ENCODE measurements around the gene DAAM1.

DAAM1 gene

DNA sequence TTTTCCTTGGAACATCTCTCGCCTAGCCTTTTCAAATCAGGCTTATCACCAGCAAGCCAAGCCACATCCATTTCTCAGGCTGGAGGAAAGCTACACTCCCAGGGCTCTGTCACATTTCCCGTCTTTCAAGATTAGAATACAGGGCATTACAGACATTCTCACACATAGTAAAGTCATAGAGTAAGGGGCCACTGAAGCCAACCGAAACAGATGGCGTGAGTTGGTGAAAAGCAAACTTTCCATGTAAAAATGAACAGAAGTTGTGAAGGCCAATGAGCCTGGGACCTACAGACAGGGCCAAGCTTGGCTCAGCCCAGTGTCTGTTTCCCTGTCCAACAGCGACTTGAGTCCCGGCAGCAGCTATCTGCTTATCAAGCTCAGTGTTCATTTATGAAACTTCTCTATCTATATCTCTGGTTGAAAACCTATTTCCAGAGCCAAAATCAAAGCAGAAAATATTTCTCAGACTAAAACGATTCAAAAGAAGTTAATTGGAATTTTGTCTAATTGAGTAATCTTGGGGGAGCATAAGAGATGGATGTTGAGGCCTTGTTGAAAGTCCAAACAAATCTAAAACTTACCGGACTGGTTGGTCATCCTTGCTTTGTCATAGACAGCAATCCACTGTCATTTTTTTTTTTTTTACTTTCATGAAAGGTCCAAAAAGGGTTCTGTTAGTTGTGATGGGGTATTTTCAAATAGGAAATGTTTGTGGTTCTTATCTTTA is 105.6 kb downstream of the DAAM1 start:
- DNase-seq: no peak

DNA sequence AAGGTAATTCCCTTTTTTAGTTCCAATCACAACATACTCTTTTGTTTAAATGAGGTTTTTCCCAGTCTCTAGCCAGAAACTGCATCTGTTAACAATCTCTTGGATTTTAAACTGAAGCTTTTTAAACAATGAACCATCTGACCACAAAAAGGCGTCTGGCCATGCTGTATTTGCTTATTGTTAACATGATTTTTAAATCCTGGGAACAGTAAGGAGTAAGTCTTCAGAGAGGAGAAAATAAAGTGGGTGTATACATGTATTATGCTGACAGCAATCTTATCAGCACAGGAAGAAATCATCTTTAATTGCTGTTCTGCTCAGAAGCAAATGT is 106.2 kb downstream of the DAAM1 start:
- DNase-seq: no peak

DNA sequence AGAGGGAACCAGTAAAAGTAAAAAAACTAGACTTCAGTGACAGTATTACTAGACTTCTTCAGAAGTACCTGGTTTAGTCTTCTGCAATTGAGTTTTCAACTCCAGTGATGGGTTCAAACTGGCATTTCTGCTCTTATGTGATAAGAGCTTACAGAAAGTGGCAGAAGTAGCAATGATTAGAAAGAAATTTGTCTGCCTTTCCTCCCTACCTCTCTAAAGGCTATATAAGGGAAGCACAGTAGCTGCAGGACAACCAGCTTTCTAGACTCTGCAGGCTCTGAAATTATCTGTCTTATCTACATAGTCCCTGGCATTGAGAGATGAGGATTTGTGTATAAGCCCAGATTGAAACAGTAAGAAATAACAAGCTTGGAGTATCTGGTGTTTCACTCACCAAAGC is 107.5 kb downstream of the DAAM1 start:
- DNase-seq: no peak

DNA sequence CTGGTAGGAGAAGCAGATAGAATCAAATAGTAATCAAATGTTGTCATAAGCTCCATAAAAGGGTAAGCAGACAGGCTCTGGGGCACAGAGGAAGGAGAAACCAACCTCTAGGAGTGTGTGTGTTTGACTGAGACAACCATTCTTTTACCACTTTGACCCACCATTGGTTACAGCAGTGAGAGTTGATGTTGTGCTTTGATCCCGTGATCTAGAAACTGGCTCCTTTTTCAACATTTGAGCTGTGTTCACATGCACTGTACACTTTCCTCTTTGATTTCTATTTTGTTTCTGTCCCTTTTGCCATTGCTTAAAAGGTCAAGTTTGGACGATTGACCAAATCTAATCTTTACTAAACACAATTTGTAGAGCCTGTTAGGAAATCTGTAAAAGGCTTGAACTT is 108.0 kb downstream of the DAAM1 start:
- no peak for DNase-seq

DNA sequence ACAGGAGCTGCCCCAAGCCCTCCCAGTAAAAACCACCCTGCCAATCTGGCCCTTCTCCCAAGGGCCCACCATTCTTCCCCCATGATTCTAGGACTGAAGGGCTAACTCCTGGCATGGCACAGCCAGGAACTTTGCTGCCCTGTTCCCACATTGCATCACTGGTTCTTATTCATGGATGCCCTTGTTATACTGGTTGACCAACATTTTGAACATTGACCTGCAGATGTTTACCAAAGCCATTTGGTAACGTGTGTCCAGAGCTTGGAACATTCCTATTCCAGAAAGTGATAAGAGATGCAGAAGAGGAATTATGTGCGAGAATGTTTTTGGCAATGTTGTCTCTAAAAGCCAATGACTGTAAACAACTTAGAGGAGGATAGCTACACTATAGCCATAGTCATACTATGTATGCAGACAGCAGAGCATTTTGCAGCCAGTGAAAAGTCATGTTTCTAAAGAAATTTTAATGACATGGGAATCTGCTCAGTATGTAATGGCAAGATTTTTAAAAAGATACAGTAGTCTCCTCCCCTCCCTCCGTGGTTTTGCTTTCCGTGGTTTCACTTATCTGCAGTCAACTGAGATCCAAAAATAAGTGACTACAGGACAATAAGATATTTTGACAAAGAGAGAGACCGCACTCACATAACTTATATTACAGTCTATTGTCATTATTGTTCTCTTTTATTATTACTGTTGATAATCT is 108.8 kb downstream of the DAAM1 start:
- DNase-seq: no peak

DNA sequence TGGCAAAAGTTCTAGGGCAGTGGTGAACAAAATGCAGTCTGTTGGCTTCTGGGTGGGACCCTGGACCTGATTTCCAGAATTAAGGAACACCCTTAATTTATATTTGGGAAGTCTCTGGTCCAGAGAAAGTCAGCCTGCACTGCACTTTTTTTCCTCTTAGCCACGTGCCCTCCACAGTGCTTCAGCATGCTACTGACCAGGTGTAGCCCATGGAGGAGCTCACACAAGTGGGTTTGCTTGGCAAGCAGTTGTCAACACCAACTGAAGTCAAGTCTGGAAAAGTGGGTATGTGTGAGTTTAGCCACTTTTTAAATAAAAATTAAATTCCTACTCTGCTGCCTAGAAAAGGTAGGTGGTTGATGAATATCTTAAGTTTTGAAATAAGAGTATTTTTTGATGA is 111.3 kb downstream of the DAAM1 start:
- no peak for DNase-seq

DNA sequence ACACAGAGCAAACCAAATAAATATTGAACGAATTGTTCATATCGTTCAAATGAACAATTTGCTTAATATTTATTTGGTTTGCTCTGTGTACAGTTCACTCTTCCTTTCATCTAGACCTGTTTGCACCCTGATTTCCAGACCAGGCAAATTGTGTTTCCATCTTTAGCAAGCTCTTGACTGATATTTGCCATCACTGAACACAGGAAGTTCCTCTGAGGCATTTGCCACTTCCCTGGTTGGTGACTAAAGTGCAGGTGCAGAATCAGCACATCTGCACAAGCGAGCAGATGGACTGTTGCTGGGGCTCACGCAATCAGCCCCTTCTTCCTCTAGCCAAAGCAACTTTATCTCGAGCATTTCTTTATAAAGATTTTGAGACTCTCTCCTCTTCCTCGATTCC is 112.9 kb downstream of the DAAM1 start:
- peak in 1 of 2 donors; percentile 12 for DNase-seq

DNA sequence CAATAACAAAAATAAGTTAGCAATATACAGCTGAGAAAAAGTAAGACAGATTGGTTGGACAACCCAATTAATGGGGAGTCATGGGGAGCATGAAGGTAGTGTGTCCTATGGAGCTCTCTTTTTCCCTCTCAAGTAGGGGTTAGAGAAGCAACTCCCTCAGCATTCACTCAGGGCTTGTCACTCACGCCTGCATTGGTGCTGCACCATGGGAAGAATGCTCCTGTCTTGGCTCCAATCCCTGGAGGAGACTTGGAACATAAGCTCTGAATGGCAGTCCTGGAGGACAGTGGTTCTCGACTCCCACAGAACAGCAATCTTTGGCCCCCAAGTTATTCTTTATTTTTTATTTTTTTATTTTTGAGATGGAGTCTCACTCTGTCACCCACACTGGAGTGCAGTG is 113.8 kb downstream of the DAAM1 start:
- DNase-seq: no peak

DNA sequence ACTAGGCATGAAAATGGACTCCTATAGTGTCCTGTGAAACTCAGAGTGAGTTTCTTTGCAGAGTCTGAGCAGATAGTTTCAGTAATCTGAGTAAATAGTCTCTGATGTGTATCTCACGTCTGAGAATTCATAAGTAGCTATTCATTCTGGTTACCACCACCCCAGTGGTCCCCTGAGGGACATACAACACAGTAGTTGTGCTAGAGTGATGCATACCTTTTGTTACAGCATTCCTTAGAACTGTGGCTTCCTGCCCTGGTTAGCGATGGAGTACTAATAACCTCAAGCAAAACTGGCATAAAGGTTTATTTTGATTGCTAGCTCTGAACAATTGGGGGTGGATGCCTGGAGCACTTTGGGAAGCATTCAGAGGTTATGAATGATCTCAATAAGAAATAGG is 114.7 kb downstream of the DAAM1 start:
- DNase-seq: no peak

DNA sequence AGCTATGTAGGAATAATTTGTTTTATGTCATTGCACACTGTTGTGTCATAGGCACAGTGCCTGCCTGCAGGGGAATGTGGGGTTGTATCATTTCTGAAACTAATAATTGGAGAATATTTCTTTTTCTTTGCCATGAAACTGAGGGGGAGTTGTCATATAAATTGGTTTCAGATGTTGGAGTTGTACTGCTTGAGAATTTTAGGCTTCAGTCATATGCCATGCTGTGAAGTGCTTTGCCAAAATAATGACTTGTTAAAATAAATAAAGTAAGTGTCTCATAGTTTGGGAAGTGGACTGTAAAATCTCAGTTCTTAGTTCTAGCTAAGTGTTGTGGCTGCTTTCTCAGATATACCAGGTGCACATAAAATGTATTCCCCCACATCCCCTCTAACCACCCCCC is 116.8 kb downstream of the DAAM1 start:
- no peak for DNase-seq

DNA sequence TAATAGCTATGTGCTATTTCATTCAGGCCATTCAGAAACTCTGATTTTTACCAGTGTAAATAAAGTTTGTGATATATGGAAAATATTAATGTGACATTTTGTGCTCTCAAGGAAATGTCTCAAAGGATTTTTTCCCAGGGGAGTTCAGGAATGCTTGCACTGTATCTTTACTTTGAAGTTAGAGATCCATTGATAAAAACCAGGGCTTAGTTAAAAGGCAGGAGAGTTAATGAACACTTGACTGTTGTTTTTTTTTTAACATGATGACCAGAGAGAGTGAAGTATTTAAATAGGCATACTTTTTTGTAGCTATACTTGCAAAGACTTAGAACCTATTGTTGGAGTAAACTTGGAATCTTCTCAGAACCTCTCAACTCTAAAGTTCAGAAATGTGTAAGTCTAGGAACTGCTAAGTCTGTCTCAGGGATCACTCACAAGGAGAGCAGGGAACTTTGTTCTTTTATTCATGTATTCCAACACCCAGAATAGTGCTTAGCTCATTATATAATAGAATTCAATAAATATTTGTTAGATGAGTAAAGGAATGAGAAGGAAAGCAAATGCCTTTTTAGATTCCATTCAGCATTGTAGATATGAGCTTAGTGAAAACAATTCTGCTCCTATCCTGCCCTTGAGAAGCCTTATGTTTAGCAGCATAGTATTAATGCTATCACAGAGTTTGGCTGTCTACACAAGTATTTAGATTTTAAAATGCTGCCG is 117.5 kb downstream of the DAAM1 start:
- no peak for DNase-seq

DNA sequence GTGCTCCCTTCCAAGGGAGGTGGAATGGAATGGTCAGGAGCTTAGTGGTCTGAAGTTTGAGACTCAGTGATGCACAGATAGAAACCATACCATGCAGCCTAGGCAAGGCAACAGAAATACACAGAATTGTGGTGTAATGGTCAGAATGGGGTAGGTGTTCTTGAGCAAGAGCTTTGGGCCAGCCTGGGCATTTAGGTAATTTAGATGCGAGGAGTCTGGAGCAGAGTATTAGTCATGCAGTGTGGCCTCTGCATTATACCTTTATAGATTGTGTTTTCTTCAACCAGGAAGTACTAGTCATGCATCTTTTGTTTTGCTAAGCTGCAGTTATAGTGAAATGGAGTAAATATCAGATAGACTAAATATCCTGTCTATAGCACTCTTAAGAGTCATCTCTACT is 118.3 kb downstream of the DAAM1 start:
- no peak for DNase-seq

DNA sequence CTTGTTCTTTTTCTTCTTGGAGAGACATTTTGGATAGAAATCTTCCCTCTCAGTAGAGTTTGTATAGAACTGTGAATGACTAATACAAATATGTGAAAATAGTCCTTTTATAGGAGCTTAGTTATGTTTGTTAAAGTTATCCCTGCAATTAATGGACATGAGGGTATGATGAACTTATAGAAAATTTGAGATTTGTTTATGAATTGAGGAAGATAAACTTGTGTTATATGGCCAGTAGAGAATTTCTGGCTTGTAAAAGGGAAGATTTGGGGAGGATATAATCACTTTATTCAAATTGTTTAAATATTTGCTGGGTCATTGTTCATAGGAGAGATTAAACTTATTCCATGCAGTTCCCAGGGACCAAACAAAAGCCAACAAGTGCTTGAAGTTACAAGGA is 119.6 kb downstream of the DAAM1 start:
- no peak for DNase-seq

DNA sequence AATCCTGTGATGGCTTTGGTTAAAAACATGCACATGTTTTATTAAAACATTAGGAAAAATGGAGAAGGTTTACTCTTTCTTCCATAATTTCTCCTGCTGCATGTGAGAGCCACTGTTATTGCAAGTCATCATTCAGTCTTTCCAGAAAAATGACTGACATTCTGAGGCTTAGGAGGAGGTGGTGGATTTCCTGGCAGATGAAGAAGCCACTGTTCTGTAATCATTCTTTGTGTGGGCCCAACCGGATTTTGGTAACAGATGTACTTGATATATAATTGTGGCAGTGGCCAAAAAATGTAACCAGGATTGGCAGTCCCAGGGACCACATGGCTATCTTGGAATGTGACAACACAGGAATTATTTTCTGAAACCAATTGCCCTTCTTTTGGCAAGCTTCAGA is 120.2 kb downstream of the DAAM1 start:
- no peak for DNase-seq

DNA sequence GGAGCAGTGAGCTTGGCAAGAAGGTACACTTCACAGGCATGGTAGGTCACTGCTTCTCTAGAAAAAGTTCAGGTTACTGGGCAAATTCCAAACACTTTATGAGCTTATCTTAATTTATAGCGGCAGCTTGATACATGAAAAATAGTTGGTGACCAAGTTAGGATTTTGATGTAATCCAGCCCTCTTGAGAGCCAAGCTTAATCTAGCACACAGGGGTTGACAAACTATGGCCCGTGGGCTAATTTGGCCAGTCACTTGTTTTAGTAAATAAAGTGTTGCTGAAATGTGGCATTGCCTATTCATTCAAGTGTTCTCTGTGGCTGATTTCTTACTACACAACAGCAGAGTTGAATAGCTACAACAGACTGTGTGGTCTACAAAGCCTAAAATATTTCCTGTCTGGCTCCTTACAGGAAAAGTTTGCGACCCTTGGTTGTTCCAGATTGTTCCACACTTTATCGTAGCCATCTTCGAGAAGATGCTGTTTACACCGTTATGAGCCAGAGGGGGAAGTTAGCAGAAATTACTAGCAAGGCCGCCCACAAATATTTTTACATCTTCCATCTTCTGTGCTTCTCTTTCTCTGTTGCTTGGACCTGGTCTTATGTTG is 120.9 kb downstream of the DAAM1 start:
- no peak for DNase-seq

DNA sequence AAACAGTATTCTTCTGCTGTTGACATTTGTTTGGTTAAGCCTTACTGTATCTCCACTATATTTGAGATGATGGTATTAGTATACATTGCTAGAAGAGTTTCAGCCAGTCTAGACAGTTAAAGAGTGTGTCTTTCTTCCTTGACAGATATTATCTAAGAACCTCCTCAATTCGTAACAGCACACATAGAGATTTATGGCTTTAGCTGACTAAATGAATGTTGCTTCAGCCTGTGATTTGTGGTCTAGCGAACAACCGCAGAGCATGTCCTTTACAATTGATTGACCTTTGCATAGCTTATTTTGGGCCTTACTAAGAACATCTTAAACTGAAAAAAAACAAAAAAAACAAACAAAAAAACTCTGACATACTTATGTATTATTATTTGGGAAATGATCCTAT is 122.2 kb downstream of the DAAM1 start:
- no peak for DNase-seq

DNA sequence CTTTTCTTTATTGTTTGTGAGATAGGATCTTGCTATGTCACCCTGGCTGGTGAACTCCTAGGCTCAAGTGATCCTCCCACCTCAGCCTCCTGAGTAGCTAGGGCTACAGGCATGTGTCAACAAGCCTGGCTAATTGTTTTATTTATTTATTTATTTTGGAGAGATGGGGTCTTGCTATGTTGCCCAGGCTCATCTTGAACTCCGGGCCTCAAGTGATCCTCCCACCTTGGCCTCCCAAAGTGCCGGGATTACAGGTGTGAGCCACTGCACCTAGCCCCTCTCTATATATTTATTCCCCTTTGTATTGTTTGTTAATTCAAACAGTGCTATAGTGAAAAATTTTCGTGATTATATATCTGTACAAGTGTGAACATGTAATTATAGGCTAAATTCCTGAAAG is 123.3 kb downstream of the DAAM1 start:
- no peak for DNase-seq

DNA sequence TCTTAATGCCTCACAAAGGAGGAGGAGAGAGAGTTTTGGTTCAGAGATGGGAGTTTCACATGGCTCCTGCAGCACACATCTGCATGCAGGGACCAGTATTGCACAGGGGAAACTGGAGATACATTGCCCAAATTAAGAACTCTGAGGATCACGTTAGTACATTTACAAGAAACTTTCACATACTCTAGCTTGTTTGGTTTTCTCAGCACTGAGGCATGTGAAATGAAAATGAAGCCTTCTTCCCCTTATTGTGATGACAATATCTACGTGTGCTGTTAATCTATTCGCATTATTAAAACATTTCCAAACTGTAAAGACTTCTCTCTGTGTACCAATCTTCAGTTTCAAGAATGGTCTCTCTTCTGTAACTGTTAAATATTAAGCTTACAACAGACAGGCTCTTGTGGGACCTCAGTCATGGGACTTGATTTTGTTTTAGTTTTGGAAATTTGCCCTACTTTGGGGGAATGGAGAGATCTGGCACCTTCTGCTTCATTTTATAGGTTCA is 124.7 kb downstream of the DAAM1 start:
- DNase-seq: no peak

DNA sequence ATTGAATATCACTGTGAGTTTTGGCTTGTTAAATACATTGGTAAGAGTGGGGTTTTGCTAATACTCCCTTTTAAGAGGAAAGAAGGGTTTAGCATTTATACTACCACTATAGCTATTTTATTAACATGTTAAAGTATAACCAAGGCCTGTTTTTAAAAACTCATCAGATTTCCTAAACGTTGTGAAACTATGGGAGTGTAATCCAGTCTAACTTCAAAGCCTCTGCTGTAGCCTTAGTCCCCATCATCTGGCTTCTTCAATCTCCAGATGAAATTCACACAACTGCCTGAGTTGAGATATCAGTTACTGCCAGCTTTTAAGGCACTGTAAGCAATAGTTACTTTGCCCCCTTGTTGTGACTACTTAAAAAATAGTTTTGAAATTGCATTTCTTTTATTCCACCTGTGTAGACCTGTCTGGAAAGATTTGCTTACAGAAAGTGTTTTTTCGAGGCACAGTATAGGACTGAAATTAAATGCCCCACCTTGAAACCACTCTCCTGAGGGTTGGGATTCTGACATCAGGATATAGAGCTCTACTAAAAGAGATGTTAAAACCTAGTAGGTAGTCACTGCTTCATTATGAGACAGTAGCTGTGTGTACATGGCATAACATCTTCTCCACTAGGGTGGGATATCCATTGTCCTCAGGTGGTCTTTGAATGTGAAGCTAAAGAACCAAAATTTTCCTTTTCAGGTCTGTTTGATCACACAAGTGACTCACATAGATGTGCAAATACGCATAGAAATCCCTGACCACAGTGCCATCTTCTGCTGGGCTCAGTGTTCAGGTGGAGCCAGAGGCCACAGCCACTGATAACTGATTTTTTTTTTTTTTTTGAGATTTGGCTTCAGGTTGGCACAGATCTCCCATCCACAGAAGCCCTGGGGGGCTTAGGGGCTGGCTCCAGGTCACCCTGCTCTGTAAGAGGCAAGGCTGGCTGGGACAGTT is 125.5 kb downstream of the DAAM1 start:
- no peak for DNase-seq

DNA sequence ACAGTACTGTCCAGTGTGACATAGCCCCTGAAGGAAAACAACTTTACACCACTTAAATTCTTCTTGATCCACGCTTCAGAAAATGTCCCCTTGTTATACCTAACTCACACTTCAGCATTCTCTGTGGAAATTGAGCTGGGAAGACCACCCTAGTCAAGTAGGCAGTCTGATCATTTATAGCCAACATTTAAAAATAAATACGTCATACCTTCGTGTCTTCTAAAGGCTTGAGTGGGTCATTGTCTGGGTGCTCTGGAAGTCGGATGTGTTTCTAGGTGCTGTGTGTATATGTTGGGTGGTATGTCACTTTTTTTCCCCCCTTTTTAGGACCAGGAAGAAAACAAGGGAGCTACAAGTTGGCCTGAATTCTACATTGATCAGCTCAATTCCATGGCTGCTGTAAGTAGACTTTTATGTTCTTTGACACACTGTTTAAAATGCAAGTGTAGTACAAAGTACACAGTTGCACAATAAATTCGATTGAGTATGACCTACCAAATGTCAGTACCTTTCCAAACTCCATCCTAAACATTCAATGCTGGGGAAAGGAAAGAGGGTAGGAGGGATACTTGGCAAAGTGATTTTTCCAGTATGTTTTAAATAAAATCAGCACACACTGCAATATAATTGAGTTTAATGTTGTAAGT is 126.6 kb downstream of the DAAM1 start:
- no peak for DNase-seq

DNA sequence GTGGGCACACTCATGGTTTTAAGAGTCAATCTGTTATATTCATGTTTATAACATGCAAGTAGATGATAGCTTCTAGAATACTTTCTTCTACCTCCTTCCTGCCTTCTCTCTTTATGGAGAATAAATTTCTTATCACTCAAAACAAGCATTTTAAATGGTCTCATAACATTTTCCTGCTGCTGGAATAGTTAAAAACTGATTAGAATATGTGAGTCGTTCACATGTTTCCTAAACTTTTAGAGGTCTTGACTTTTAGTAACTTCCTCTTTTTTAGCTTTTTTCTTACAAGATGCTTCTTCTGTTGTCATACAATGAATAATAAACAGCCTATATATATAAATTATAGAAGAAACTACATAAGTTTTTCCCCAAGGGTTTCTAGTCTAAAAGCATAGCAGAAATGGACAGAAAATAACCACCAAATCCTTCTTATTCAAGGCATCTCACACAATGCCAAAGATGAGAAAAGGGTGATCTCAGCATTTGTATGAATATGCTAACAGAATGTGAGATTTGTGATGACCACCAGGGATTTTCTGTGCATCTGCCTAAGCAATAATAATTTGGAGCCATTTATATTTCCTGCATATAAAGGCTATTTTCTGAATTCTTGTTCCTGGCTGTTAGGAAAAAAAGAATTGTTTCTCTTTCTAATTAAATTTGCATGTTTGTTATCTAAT is 127.8 kb downstream of the DAAM1 start:
- DNase-seq: no peak

All from CD4-positive, alpha-beta T cell treated with Interferon alpha-2 for 1 hour (primary cell).